GM23338 (cell line): Measurements from ENCODE around the gene FYN. TPM values are rescaled to one million over a fixed set of nuclear protein-coding genes. Genes with fewer than 3 reads are reported as not detected.
A peak's percentile ranks its signal among the peaks of the same experiment; 100 is the strongest.

Experiments used
- ATAC-seq: fragments of 200-7000 bp; cut with Tn5 transposase; 3 replicates; pipeline ENCODE4 v1.9.1; 2020
- DNase-seq: peaks from one replicate; pipeline ENCODE4 v3.0.0-alpha.2; 2015; ENCODE audit warnings: low spot score
- H2AFZ ChIP-seq: fragments of 200-600 bp; sonication (generic); 2 replicates; pipeline ENCODE4 v1.8.0; 2016; ENCODE audit warnings: antibody characterized with exemption, mild to moderate bottlenecking, moderate library complexity
- H3F3A ChIP-seq: fragments of 200-600 bp; sonication (generic); replicated peaks from 2 replicates; pipeline ENCODE4 v1.8.0; 2017; ENCODE audit warnings: antibody characterized with exemption, mixed run types, low read depth
- H3K27ac ChIP-seq: fragments of 200-600 bp; sonication (generic); 2 replicates; pipeline ENCODE4 v1.6.1; 2016; ENCODE audit warnings: low read depth
- H3K27me3 ChIP-seq: fragments of 200-600 bp; sonication (generic); 2 replicates; pipeline ENCODE4 v1.8.0; 2016; ENCODE audit warnings: mild to moderate bottlenecking, mixed run types, moderate library complexity; ENCODE audit not compliant: insufficient read depth
- H3K36me3 ChIP-seq: fragments of 200-600 bp; sonication (generic); 2 replicates; pipeline ENCODE4 v1.8.0; 2016; ENCODE audit warnings: mild to moderate bottlenecking; ENCODE audit not compliant: insufficient read depth
- H3K4me1 ChIP-seq: fragments of 200-600 bp; sonication (generic); 2 replicates; pipeline ENCODE4 v1.8.0; 2016; ENCODE audit warnings: mild to moderate bottlenecking, moderate library complexity; ENCODE audit not compliant: insufficient read depth
- H3K4me2 ChIP-seq: fragments of 200-600 bp; sonication (generic); 2 replicates; pipeline ENCODE4 v1.7.1; 2017; ENCODE audit warnings: mixed run types
- H3K4me3 ChIP-seq: fragments of 200-600 bp; sonication (generic); 2 replicates; pipeline ENCODE4 v1.6.1; 2016; ENCODE audit warnings: mixed run types
- H3K79me2 ChIP-seq: fragments of 200-600 bp; sonication (generic); replicated peaks from 2 replicates; pipeline ENCODE4 v1.8.0; 2017; ENCODE audit warnings: mild to moderate bottlenecking; ENCODE audit not compliant: insufficient read depth
- H3K9me2 ChIP-seq: fragments of 200-600 bp; sonication (generic); 2 replicates; pipeline ENCODE4 v1.8.0; 2017; ENCODE audit not compliant: insufficient read depth
- H4K20me1 ChIP-seq: fragments of 200-600 bp; sonication (generic); replicated peaks from 2 replicates; pipeline ENCODE4 v1.8.0; 2017; ENCODE audit warnings: mild to moderate bottlenecking; ENCODE audit not compliant: insufficient read depth
- H3K27ac Mint-ChIP-seq: 2 replicates; pipeline ENCODE4 v1.8.0; 2020; ENCODE audit warnings: inconsistent platforms, mild to moderate bottlenecking, moderate library complexity, mixed read lengths
- H3K27me3 Mint-ChIP-seq: 3 replicates; pipeline ENCODE4 v1.8.0; 2022; ENCODE audit warnings: low read depth, mild to moderate bottlenecking, moderate library complexity, mixed read lengths, inconsistent platforms; ENCODE audit not compliant: insufficient read depth, poor library complexity
- H3K36me3 Mint-ChIP-seq: 3 replicates; pipeline ENCODE4 v1.8.0; 2021; ENCODE audit warnings: low read depth, mild to moderate bottlenecking, inconsistent platforms, moderate library complexity, mixed read lengths
- H3K4me1 Mint-ChIP-seq: 3 replicates; pipeline ENCODE4 v1.8.0; 2020; ENCODE audit warnings: mild to moderate bottlenecking, inconsistent platforms, mixed read lengths
- H3K4me3 Mint-ChIP-seq: 3 replicates; pipeline ENCODE4 v1.8.0; 2021; ENCODE audit warnings: moderate library complexity, mild to moderate bottlenecking, inconsistent platforms, mixed read lengths
- H3K9me3 Mint-ChIP-seq: 3 replicates; pipeline ENCODE4 v1.8.0; 2020; ENCODE audit warnings: moderate library complexity, mild to moderate bottlenecking, inconsistent platforms, mixed read lengths
- CREB1 ChIP-seq: fragments of 250-450 bp; sonication (Bioruptor Pico); IDR thresholded peaks from 2 replicates; pipeline ENCODE4 v1.5.0; 2020; ENCODE audit warnings: low read depth, mild to moderate bottlenecking, moderate library complexity
- EZH2 ChIP-seq: fragments of 200-600 bp; sonication (generic); IDR thresholded peaks from one replicate; pipeline ENCODE4 v1.8.0; 2017; ENCODE audit warnings: antibody characterized with exemption, mild to moderate bottlenecking, low read depth; ENCODE audit not compliant: unreplicated experiment
- JUNB ChIP-seq: IDR thresholded peaks from one replicate; pipeline ENCODE4 v1.6.1; 2016; ENCODE audit warnings: antibody characterized with exemption; ENCODE audit not compliant: unreplicated experiment
- NANOG ChIP-seq: IDR thresholded peaks from 2 replicates; pipeline ENCODE4 v1.6.1; 2016; ENCODE audit warnings: antibody characterized with exemption, borderline replicate concordance
- POLR2AphosphoS5 ChIP-seq: IDR thresholded peaks from 2 replicates; pipeline ENCODE4 v1.6.1; 2016; ENCODE audit warnings: antibody characterized with exemption, low read depth
- ZNF114 ChIP-seq: fragments of 250-450 bp; sonication (Bioruptor Pico); IDR thresholded peaks from 2 replicates; pipeline ENCODE4 v1.5.0; 2020; ENCODE audit warnings: mild to moderate bottlenecking, moderate library complexity
- ZNF331 ChIP-seq: fragments of 250-450 bp; sonication (Bioruptor Pico); IDR thresholded peaks from 2 replicates; pipeline ENCODE4 v1.5.0; 2020; ENCODE audit warnings: low read depth, mild to moderate bottlenecking, moderate library complexity
- polyA plus RNA-seq: library from polyadenylated mRNA; unstranded; fragments of >200 nt; fragmentation: Nextera tagmentation; extraction: Ambion mirVana; gene quantifications from 2 replicates; pipeline ENCODE4 v1.2.1, GENCODE V29; 2016
- total RNA-seq: library from RNA; depleted of rRNA; stranded (reverse); fragments of >200 nt; shearing (Covaris generic); gene quantifications from 2 replicates; pipeline ENCODE4 v1.2.3, GENCODE V29; 2014
- TF ChIP-seq, protein P1 (sequence below): IDR thresholded peaks from one replicate; pipeline ENCODE4 v1.6.1; 2018; ENCODE audit warnings: antibody characterized with exemption; ENCODE audit not compliant: unreplicated experiment
- TF ChIP-seq, protein P2 (sequence below): IDR thresholded peaks from 2 replicates; pipeline ENCODE4 v1.6.1; 2016; ENCODE audit warnings: antibody characterized with exemption
- TF ChIP-seq, protein P3 (sequence below), 2 experiments: fragments of 200-600 bp in 1 of 2; sonication (generic) in 1 of 2; conservative IDR thresholded peaks; 2 replicates each; pipeline versions ENCODE4 v1.5.1 to v1.6.1; 2016 to 2017; ENCODE audit warnings: antibody characterized with exemption in 2 of 2, low read depth in 2 of 2, mild to moderate bottlenecking in 2 of 2, moderate library complexity in 1 of 2

FYN gene
- total and polyA plus RNA-seq, 2 experiments from 2014 or later, result 46.8 to 143 TPM

GRCh38 chr6:111633822-111634221, 239.4 kb downstream of the FYN start (continued):
- TF ChIP-seq CREB1 (no peak), POLR2AphosphoS5 (no peak), JUNB (no peak), ZNF331 (no peak), EZH2 (no peak)
- TF ChIP-seq, protein P1, sequence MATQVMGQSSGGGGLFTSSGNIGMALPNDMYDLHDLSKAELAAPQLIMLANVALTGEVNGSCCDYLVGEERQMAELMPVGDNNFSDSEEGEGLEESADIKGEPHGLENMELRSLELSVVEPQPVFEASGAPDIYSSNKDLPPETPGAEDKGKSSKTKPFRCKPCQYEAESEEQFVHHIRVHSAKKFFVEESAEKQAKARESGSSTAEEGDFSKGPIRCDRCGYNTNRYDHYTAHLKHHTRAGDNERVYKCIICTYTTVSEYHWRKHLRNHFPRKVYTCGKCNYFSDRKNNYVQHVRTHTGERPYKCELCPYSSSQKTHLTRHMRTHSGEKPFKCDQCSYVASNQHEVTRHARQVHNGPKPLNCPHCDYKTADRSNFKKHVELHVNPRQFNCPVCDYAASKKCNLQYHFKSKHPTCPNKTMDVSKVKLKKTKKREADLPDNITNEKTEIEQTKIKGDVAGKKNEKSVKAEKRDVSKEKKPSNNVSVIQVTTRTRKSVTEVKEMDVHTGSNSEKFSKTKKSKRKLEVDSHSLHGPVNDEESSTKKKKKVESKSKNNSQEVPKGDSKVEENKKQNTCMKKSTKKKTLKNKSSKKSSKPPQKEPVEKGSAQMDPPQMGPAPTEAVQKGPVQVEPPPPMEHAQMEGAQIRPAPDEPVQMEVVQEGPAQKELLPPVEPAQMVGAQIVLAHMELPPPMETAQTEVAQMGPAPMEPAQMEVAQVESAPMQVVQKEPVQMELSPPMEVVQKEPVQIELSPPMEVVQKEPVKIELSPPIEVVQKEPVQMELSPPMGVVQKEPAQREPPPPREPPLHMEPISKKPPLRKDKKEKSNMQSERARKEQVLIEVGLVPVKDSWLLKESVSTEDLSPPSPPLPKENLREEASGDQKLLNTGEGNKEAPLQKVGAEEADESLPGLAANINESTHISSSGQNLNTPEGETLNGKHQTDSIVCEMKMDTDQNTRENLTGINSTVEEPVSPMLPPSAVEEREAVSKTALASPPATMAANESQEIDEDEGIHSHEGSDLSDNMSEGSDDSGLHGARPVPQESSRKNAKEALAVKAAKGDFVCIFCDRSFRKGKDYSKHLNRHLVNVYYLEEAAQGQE, result no peak
- TF ChIP-seq, protein P2, sequence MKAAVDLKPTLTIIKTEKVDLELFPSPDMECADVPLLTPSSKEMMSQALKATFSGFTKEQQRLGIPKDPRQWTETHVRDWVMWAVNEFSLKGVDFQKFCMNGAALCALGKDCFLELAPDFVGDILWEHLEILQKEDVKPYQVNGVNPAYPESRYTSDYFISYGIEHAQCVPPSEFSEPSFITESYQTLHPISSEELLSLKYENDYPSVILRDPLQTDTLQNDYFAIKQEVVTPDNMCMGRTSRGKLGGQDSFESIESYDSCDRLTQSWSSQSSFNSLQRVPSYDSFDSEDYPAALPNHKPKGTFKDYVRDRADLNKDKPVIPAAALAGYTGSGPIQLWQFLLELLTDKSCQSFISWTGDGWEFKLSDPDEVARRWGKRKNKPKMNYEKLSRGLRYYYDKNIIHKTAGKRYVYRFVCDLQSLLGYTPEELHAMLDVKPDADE, result no peak

DNA sequence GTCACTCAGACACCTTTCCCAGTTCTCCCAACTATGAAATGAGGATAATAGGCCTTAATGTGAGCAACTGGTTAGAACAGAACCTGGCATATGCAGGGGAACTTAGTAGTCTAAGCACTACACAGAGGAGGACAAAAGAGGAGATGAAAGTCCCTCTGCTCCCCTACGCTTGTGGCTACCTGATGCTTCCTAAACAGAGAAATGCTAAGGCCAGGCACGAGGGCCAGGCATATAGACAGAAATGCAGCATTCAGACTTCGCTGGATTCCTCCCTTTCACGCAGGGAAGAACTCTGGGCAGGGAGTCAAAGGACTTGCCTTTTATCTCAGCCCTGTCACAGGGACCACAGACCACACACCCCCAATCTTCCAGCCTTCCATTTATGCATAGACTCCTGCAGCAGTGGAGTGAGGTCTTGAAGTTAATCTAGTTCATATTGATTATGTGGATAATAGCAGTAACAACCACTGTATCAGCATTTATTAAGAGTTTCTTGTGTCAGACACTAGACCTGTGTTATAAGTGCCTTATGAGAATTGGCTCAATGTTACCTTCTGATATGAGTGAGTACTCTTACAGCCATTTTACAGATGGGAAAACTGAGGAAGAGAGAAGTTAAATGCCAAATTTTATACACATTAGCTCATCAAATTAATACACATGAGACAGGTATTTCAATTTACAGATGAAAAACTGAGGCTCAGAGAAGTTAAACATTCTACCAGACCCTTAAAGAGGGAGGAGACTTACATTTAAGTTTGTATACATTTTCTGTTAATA, 240.6 kb downstream of the FYN start:
- peaks cover 8% of the 10 kb centered on the region for H3K27me3 Mint-ChIP-seq
- H3K4me1 ChIP-seq, result peaks cover 13% of the 10 kb centered on the region; the same call in 1 of the 2 replicates
- H3K27ac ChIP-seq, result no peak overlapping the region
- H3F3A ChIP-seq, result no peaks in the 10 kb centered on the region
- no peaks in the 10 kb centered on the region for H3K36me3 ChIP-seq
- no peak overlapping the region for H3K4me3 Mint-ChIP-seq
- H3K9me3 Mint-ChIP-seq, result no peaks in the 10 kb centered on the region
- ATAC-seq (peak; percentile 18), DNase-seq (no peak)
- no peaks in the 10 kb centered on the region for H3K27me3 ChIP-seq
- TF ChIP-seq NANOG, result no peak
- TF ChIP-seq ZNF114 (CRISPR knock-in tag), result no peak
- no peak for TF ChIP-seq JUNB
- TF ChIP-seq, protein P3, sequence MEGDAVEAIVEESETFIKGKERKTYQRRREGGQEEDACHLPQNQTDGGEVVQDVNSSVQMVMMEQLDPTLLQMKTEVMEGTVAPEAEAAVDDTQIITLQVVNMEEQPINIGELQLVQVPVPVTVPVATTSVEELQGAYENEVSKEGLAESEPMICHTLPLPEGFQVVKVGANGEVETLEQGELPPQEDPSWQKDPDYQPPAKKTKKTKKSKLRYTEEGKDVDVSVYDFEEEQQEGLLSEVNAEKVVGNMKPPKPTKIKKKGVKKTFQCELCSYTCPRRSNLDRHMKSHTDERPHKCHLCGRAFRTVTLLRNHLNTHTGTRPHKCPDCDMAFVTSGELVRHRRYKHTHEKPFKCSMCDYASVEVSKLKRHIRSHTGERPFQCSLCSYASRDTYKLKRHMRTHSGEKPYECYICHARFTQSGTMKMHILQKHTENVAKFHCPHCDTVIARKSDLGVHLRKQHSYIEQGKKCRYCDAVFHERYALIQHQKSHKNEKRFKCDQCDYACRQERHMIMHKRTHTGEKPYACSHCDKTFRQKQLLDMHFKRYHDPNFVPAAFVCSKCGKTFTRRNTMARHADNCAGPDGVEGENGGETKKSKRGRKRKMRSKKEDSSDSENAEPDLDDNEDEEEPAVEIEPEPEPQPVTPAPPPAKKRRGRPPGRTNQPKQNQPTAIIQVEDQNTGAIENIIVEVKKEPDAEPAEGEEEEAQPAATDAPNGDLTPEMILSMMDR (conservative IDR thresholded peaks at IDR 0.05; ENCODE audit: low read depth in 2 of 2), result no peak
- no peaks in the 10 kb centered on the region for H4K20me1 ChIP-seq
- H3K4me1 Mint-ChIP-seq, result peaks cover 21% of the 10 kb centered on the region
- H3K36me3 Mint-ChIP-seq, result no peaks in the 10 kb centered on the region
- H3K27ac Mint-ChIP-seq, result no peak overlapping the region
- peak overlapping the region; percentile 4; the same call in 1 of the 2 replicates for H2AFZ ChIP-seq
- no peaks in the 10 kb centered on the region for H3K79me2 ChIP-seq
- no peak overlapping the region for H3K4me3 ChIP-seq
- no peaks in the 10 kb centered on the region for H3K9me2 ChIP-seq
- no peak overlapping the region for H3K4me2 ChIP-seq
